K562 treated with DMSO at 1 percent for 4 hours (cell line): ENCODE results near the gene DCAF4L1. TPM values are rescaled to one million over a fixed set of nuclear protein-coding genes. Genes with fewer than 3 reads are reported as not detected.

Experiments used
- total RNA-seq: library from RNA; unstranded; fragments of 300-600 nt; gene quantifications from 2 replicates; pipeline ENCODE4 v1.2.3, GENCODE V29; 2022; ENCODE audit not compliant: insufficient read depth

Gene DCAF4L1
- 0.48 and 0.87 TPM in 2 replicates for total RNA-seq

GRCh38 chr4:41981456-41981855 lies at the start of gene DCAF4L1:
DCAF4L1 (plus strand) TSS chr4:41981756; CDS start chr4:41981793, 37 bp downstream.

GRCh38 chr4:41934901-41935651 lies 46.5 kb upstream of the DCAF4L1 start, which contains the start of gene TMEM33:
TMEM33 (plus strand) TSS chr4:41935429; CDS start chr4:41935485, 56 bp downstream.

GRCh38 chr4:41990365-41991111 lies 9.0 kb downstream of the DCAF4L1 start, which contains the start of gene SLC30A9:
SLC30A9 (plus strand) TSS chr4:41990530; CDS start chr4:41990652, 122 bp downstream.

Other genes with a start within 250 kb of the DCAF4L1 start
- not detected in 2 replicates for gene PHOX2B, start 233.0 kb upstream of the DCAF4L1 start, total RNA-seq
- 25.1 and 27.5 TPM in 2 replicates for gene TMEM33, start 46.3 kb upstream of the DCAF4L1 start, total RNA-seq
- gene SLC30A9, start 8.8 kb downstream of the DCAF4L1 start, total RNA-seq, result 23.2 and 23.8 TPM in 2 replicates
- not detected in 2 replicates for gene BEND4, start 170.9 kb downstream of the DCAF4L1 start, total RNA-seq